NT2/D1 (cell line): ENCODE data around the gene IL17RE.

Experiments used
- SUZ12 ChIP-seq: IDR thresholded peaks from 2 replicates; pipeline ENCODE4 v1.6.1; 2011; ENCODE audit not compliant: insufficient read length, insufficient read depth; ENCODE audit errors: extremely low read depth
- ZNF274 ChIP-seq: IDR thresholded peaks from 2 replicates; pipeline ENCODE4 v1.6.1; 2011; ENCODE audit warnings: mild to moderate bottlenecking, low read depth, low read length

GRCh38 chr3:9942934-9943690 is 40.5 kb downstream of the IL17RE start:
- TF ChIP-seq SUZ12 (no peak), ZNF274 (no peak)
